ENCODE results near the gene CCR5.

CCR5 gene

DNA sequence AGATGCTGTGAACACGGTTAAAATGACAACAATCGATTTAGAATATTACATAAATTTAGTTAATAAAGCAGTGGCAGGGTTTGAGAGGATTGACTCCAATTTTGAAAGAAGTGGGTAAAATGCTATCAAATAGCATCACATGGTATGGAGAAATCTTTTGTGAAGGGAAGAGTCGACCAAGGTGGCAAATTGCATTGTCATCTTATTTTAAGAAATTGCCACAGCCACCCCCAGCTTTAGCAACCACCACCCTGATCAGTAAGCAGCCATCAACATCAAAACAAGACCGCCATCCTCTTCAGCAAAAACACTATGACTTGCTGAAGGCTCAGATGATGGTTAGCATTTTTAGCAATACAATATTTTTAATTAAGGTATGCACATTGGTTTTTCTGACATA lies 5.7 kb upstream of the CCR5 start:
- in situ Hi-C loops (cut with MboI; ENCODE audit: low sequenced_read_pairs, unreplicated experiment): loop anchor here (10.0 kb wide), 1 partner anchor 90 kb away; no protein-coding TSS in a partner anchor
- TF ChIP-seq, protein P1, sequence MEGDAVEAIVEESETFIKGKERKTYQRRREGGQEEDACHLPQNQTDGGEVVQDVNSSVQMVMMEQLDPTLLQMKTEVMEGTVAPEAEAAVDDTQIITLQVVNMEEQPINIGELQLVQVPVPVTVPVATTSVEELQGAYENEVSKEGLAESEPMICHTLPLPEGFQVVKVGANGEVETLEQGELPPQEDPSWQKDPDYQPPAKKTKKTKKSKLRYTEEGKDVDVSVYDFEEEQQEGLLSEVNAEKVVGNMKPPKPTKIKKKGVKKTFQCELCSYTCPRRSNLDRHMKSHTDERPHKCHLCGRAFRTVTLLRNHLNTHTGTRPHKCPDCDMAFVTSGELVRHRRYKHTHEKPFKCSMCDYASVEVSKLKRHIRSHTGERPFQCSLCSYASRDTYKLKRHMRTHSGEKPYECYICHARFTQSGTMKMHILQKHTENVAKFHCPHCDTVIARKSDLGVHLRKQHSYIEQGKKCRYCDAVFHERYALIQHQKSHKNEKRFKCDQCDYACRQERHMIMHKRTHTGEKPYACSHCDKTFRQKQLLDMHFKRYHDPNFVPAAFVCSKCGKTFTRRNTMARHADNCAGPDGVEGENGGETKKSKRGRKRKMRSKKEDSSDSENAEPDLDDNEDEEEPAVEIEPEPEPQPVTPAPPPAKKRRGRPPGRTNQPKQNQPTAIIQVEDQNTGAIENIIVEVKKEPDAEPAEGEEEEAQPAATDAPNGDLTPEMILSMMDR (IDR thresholded peaks at IDR 0.05; ENCODE audit: borderline replicate concordance, control extremely low read depth, extremely low read depth, insufficient read depth, missing control alignments): no peak
- no peak for DNase-seq (ENCODE audit: low spot score)

GRCh38 chr3:46365737-46366524 lies 4.8 kb upstream of the CCR5 start:
- in situ Hi-C loops (cut with MboI; ENCODE audit: low sequenced_read_pairs, unreplicated experiment): loop anchor here (10.0 kb wide), 1 partner anchor 91 kb away; no protein-coding TSS in a partner anchor
- TF ChIP-seq, protein P1 (IDR thresholded peaks at IDR 0.05; ENCODE audit: borderline replicate concordance, control extremely low read depth, extremely low read depth, insufficient read depth, missing control alignments): no peak
- DNase-seq (ENCODE audit: low spot score): no peak

DNA sequence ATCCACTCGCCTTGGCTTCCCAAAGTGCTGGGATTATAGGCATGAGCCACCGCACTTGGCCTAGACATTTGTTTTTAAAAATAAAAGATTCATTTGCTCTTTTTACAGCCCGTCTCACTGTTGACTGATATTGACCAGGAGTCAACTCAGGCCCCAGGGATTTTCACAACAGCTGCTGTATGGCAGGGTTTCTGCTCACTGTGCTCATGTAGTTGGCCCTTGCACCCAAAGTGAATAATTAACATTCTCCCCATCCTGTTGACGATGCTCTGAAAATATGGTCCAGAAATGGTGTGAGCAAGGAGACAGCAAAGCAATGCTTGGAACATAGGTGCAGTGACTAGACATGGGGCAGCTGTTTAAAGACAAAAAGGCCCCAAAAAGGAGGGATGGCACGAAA lies 2.9 kb upstream of the CCR5 start:
- TF ChIP-seq, protein P1 (IDR thresholded peaks at IDR 0.05; ENCODE audit: borderline replicate concordance, control extremely low read depth, extremely low read depth, insufficient read depth, missing control alignments): no peak
- DNase-seq (ENCODE audit: low spot score): no peak
- in situ Hi-C loops (cut with MboI; ENCODE audit: low sequenced_read_pairs, unreplicated experiment): loop anchor here (10.0 kb wide), 1 partner anchor 93 kb away; no protein-coding TSS in a partner anchor

DNA sequence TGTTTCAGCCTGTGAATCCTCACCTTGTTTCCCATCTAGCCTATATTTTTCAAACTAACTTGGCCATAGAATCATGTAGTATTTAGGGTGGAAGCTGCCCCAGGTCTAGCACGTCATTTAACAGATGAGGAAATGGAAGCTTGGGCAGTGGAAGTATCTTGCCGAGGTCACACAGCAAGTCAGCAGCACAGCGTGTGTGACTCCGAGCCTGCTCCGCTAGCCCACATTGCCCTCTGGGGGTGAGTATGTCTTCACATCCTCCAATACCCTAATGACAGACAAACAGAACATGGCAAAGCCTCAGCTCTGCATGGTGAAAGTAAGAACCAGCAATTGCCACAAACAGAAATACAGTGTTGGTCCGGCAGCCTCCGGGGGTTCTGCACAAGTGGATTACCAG lies 2.2 kb upstream of the CCR5 start:
- TF ChIP-seq, protein P1 (IDR thresholded peaks at IDR 0.05; ENCODE audit: borderline replicate concordance, control extremely low read depth, extremely low read depth, insufficient read depth, missing control alignments): peak; percentile 42
- in situ Hi-C loops (cut with MboI; ENCODE audit: low sequenced_read_pairs, unreplicated experiment): loop anchor here (10.0 kb wide), 1 partner anchor 94 kb away; no protein-coding TSS in a partner anchor
- DNase-seq (ENCODE audit: low spot score): peak; percentile 54

GRCh38 chr3:46369151-46369550 lies 1.6 kb upstream of the CCR5 start:
- no peak for DNase-seq (ENCODE audit: low spot score)
- TF ChIP-seq, protein P1 (IDR thresholded peaks at IDR 0.05; ENCODE audit: borderline replicate concordance, control extremely low read depth, extremely low read depth, insufficient read depth, missing control alignments): no peak
- in situ Hi-C loops (cut with MboI; ENCODE audit: low sequenced_read_pairs, unreplicated experiment): loop anchor here (10.0 kb wide), 1 partner anchor 94 kb away; no protein-coding TSS in a partner anchor

GRCh38 chr3:46369675-46370132 lies 1.0 kb upstream of the CCR5 start:
- in situ Hi-C loops (cut with MboI; ENCODE audit: low sequenced_read_pairs, unreplicated experiment): loop anchor here (5.0 to 10.0 kb wide), 4 partner anchors 95 to 425 kb away; partner anchors contain the start of gene CXCR6
- DNase-seq (ENCODE audit: low spot score): peak; percentile 36
- TF ChIP-seq, protein P1 (IDR thresholded peaks at IDR 0.05; ENCODE audit: borderline replicate concordance, control extremely low read depth, extremely low read depth, insufficient read depth, missing control alignments): no peak
